D721Med (cell line): ENCODE results near the gene DNER.
"Not testable (repeated sequence)": the region's sequence is repeated elsewhere in the genome, so short reads cannot be mapped to it uniquely, and the experiment has no call there.

Experiments used
- DNase-seq: peaks from one replicate; pipeline ENCODE4 v3.0.0; 2011; ENCODE audit warnings: low spot score; ENCODE audit not compliant: insufficient read length
- FAIRE-seq: peaks from 2 replicates; lab custom pipeline; 2011; peaks lifted over from hg19 to GRCh38; lab: Jason Lieb, UNC
- TF ChIP-seq, protein P1 (sequence below): IDR thresholded peaks from 2 replicates; pipeline ENCODE4 v1.5.1; 2012; ENCODE audit warnings: mild to moderate bottlenecking, control low read depth; ENCODE audit not compliant: insufficient read depth; ENCODE audit errors: missing control alignments

Gene DNER

DNA sequence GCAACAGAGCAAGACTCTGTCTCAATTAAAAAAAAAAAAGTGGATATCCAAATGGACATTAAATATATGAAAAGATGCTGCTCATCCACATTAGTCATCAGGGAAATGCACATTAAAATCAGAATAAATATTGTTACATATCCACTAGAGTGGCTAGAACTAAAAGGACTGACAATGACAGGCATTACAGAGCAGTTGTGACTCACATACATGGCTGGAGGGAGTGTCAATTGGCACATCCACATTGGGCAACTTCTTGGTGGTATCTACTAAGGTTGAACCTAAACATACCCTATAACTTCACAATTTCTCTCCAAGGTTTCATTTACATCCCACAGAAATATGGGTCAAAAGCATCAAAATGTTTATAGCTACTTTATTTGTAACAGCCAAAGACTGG lies 14.0 kb upstream of the DNER start:
- no peak for DNase-seq
- TF ChIP-seq, protein P1, sequence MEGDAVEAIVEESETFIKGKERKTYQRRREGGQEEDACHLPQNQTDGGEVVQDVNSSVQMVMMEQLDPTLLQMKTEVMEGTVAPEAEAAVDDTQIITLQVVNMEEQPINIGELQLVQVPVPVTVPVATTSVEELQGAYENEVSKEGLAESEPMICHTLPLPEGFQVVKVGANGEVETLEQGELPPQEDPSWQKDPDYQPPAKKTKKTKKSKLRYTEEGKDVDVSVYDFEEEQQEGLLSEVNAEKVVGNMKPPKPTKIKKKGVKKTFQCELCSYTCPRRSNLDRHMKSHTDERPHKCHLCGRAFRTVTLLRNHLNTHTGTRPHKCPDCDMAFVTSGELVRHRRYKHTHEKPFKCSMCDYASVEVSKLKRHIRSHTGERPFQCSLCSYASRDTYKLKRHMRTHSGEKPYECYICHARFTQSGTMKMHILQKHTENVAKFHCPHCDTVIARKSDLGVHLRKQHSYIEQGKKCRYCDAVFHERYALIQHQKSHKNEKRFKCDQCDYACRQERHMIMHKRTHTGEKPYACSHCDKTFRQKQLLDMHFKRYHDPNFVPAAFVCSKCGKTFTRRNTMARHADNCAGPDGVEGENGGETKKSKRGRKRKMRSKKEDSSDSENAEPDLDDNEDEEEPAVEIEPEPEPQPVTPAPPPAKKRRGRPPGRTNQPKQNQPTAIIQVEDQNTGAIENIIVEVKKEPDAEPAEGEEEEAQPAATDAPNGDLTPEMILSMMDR, result no peak
- no peak for FAIRE-seq

- DNase-seq, result no peak
- FAIRE-seq, result no peak
- TF ChIP-seq, protein P1, result no peak
Measured at GRCh38 chr2:229726643-229727042, 12.3 kb upstream of the DNER start.

- FAIRE-seq, result no peak
- DNase-seq, result no peak
- TF ChIP-seq, protein P1, result no peak
Measured at GRCh38 chr2:229725716-229726574, 11.6 kb upstream of the DNER start.

GRCh38 chr2:229723192-229723591 lies 8.8 kb upstream of the DNER start:
- not testable (repeated sequence) for DNase-seq, FAIRE-seq

DNA sequence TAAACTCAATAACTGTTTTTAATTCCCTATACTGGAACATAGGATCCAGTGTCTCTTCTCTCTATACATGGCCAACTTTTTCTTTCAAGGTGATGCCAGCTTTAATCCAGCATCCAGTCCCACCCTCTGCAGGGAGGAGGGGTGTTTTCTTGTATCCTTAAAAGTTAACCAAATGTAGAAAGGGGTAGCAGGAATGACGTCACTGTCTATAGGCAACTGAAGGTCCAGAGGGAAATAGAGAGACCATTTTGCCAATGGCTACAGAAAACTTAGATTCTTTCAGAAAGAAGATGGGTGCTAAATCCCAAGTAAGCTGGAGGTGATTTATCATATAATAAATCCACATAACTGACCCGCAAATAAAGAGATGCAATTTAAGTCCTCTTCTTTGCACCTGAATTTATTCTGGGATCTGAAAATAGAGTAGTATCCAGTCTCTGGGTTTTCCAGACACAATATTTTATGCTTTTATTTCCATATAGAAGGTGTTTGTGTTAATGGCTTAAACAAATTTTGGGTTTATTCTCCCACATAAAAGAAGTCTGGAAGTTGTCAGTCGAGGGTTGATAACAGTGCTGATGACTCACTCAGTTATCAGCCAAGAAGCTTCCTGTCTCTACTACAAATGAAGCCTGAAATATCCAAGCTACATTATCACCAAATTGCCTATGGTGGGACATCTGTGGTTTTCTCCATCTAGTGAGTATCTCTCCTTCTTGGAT lies 5.7 kb upstream of the DNER start:
- FAIRE-seq (no peak), DNase-seq (no peak)
- TF ChIP-seq, protein P1, result no peak

DNA sequence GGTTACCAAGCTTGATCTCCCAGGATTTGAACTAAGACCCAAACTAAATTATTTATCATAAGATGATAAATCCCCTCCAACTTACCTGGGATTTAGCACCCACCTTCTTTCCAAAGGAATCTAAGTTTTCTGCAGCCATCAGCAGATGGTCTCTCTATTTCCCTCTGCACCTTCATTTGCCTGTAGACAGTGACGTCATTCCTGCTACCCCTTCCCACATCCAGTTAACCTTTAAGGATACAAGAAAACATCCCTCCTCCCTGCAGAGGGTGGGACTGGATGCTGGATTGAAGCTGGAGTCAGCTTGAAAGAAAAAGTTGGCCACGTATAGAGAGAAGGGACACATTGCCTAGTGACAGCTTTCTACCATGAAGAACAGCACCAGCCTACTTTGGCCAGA lies 3.7 kb upstream of the DNER start:
- FAIRE-seq (no peak), DNase-seq (no peak)
- TF ChIP-seq, protein P1, result no peak

DNA sequence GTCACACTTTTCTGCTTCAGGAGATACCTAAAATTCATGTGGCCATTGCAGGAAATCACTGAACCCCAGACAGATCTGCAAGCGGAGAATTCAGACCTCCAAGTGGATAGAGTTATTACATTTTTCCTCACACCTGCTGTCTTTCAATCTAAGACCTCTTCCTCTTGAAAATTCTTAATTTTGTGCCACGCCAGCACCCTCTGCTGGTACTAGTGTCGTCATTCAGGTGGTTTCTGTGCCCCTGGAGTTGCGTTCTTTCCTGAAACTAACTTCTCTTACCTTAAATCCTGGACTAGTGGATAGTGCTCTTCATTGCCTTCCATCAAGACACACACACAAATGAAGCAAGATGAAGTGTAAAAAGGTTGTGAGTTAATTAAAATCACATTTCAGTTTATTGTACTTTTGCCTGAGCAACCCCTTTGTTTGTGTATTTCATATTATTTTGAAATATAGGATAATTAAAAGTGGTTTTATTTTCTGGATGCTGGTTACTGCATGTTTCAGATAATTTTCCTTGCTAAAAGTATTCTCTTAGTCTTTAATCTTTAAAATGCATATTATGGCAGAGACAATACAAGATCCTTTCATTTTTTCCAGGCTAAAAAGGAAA lies 1.6 kb upstream of the DNER start:
- FAIRE-seq (no peak), DNase-seq (no peak)

More for the DNA sequence above, 1.6 kb upstream of the DNER start:
- TF ChIP-seq, protein P1, result peak; percentile 73
